CD1c-positive myeloid dendritic cell (primary cell): ENCODE results near the gene LARP1.
"Not testable (repeated sequence)": the region's sequence is repeated elsewhere in the genome, so short reads cannot be mapped to it uniquely, and the experiment has no call there.

Source experiments
- DNase-seq: peaks from one replicate; pipeline ENCODE4 v3.0.0-alpha.2; 2016; ENCODE audit errors: extremely low spot score

LARP1 gene

DNA sequence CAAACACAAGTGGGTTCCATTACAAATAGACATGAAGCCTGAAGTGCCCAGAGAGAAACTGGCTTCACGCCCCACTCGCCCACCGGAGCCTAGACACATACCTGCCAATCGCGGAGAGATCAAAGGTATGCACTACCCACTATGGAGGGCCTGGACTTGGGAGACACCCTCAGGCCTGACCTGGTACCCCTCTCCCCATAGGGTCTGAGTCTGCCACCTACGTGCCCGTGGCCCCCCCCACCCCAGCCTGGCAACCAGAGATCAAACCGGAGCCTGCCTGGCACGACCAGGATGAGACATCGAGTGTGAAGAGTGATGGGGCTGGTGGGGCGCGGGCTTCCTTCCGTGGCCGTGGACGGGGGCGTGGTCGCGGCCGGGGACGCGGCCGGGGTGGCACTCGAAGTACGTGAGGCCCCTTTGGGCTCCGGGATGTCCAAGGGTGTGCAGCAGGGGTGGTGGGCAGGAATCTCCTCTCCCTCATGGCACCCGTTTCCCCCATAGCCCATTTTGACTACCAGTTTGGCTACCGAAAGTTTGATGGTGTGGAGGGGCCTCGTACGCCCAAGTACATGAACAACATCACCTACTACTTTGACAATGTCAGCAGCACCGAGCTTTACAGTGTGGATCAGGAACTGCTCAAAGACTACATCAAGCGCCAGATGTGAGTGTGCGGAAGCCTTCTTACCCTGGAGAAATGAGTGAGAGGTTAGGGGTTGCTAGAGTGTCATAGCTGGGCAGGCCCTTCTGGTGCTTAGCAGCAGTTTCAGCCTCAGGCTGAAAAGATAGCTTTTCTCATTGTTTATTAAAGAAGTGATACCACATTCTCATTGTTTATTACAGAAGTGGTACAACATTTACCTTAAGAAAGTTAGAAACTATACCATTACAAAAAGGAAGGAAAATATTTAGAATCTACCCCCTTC, 38.7 kb downstream of the LARP1 start:
- no peak for DNase-seq

DNA sequence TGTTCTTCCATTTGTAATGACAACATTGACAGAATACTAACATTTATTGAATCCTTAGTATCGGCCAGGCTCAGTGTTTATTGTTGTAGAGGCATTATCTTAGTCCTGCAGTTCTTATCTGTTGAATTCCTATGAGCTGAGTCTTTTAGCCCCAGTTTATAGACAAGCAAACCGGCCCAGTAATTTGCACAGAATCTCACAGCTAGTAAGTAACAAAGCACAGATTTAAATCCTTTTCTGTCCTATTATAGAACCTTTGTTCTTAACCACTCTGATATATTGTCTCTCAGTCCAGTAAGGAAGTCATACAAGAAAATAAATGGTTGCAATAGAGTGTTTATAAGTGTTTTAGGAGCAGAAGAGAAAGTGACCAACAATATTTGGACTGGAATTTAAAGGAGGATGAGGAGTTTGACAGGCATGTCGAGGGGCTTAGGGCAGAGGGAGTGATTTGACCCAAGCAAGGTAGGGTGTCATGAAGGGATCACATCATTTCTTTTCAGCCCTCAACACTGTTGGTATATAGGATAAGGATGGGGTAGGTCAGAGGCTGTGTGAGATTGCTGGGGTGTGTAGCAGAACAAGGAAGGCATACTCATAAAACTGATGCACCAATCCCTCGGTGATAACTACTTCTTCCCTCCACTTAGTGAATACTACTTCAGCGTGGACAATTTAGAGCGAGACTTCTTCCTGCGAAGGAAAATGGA, 39.5 kb downstream of the LARP1 start:
- no peak for DNase-seq

- no peak for DNase-seq
These were observed 40.0 kb downstream of the LARP1 start for GRCh38 chr5:154795235-154795596.

DNA sequence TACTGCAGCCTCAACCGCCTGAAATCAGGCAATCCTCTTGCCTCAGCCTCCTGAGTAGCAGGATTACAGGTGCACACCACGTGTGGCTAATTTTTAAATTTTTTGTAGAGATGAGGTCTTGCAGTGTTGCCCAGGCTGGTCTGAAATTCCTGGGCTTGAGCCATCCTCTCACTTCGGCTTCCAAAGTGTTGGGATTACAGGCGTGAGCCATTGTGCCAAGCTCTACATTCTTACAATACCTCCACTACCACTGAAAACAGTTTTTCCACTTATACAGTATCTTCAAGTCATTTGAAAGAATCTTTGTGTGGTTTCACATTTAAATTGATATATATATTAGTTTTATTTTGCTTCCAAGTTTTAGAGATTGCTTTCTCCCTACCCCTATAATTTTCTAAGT, 42.6 kb downstream of the LARP1 start:
- DNase-seq = no peak

DNA sequence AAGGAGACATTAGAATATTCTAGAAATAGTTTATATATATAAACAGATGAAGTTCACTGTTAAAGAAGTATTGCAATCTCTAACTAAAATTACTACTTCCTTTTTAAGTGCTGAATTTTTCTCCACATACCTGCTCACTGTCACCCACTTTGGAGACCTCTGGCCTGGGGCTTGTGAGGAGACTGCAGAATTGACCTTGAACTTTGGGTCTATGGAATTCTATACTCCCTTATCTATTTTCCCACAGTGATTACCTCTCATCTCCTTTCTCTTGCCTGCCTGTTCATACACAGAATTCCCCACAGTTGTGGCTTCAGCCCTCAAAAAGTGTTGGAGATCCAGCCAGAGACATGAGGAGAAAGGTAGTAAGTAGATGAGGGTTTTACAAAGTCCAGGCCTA, 45.4 kb downstream of the LARP1 start:
- DNase-seq = no peak

DNA sequence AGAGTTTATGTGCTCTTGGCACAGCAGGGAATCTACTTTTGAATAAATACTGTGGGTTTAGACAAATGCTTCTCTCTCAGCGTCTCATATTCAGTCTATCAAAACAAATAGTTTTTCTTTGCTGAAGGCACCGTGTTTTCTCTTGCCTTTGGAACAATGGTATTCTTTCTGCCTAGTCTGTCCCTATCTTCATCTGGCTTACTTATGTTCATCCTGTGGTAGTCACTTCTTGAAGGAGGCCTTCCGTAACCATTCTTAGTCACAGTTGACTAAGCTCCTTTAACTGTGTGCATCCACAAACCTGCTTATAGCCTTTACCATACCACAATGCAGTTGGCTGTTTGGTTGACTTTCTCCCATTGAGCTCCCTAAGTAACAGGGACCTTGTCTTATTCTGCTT, 45.9 kb downstream of the LARP1 start:
- no peak for DNase-seq

DNA sequence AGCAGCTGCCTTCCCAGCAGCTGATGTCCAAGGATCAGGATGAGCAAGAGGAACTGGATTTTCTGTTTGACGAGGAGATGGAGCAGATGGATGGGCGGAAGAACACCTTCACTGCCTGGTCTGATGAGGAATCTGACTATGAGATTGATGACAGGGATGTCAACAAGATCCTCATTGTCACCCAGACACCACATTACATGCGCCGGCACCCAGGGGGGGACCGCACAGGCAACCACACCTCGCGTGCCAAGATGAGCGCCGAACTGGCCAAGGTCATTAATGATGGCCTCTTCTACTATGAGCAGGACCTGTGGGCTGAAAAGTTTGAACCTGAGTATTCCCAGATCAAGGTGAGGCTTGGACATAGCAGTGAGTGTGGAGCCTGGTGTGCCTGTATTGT, 46.9 kb downstream of the LARP1 start:
- DNase-seq = no peak

GRCh38 chr5:154806176-154806575, 51.0 kb downstream of the LARP1 start:
- DNase-seq = no peak

DNA sequence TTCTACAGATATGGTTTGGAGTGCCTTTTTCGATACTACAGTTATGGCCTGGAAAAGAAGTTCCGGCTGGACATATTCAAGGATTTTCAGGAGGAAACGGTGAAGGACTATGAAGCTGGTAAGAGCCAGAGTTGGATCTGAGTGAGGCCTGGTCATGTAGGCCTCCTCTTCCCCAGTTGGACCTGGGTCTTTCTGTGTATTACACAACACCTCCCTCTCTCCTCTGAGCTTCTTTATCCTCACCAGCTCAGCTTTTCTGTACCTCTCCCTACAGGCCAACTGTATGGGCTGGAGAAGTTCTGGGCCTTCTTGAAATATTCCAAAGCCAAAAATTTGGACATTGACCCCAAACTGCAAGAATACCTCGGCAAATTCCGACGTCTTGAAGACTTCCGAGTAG, 56.1 kb downstream of the LARP1 start:
- DNase-seq = no peak

DNA sequence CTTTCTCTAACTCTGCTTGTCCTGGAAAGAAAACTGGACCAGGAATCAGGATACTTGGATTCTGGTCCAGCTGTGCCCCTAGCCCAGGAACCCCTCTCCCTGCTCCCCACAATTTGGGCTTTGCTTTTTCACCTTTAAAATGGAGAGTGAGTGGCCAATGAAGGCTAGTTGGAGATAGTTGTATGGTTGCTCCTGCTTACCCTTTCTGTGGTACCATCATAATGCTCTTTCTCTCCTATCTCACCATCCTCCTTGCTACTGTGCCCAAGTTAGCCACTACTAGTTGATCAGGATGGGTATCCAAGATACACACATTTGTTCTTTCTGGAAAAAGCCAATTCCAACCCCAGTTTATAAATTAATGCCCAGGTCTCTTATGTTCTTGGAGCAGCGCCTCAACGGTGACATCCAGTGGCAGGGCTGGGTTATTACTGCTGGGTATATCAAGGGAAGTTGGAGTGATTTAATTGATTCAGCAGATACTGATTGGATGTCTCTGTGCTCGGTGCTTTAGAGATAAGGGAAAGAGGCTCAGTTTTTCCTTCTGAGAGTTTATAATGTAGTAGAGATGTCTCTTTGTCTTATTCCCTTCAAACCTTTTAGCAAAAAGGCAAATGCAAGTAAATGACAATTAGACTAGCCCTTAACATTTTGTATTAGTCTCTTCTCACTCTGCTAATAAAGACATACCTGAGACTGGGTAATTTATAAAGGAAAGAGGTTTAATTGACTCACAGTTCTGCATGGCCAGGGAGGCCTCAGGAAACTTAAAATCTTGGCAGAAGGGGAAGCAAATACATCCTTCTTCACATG, 56.7 kb downstream of the LARP1 start:
- peak; percentile 71 for DNase-seq

DNA sequence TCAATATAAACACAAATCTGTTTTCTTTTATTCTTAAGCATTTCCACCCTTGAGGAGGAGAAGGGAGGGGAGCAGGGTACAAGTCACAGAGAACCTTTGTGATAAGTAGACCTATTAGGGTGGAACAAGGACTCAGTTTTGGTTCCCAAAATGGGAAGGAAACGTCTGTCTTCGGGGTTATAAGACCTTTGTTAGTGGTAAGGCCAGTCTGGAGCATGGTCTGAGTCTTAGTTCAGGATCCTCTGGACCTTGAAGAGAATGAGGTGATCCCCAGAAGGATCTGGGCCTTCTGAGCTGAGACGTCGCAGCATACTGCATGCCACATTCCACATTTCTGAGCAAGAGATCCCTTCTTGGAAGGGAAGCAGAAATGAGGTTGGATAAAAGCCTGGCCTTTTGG, 58.0 kb downstream of the LARP1 start:
- no peak for DNase-seq

DNA sequence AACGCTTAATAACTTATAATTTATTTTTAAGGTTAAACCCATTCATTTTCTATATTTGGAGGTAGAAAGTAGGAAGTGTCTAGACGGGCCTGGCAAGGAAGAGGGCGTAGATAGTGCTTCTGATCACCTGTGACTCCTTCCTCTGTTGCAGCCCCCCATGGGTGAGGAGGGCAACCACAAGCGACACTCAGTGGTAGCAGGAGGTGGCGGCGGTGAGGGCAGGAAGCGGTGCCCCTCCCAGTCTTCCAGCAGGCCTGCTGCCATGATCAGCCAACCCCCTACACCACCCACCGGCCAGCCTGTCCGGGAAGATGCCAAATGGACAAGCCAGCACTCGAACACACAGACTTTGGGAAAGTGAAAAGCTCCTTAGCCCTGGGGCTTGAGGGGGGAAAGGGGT, 58.6 kb downstream of the LARP1 start:
- no peak for DNase-seq

DNA sequence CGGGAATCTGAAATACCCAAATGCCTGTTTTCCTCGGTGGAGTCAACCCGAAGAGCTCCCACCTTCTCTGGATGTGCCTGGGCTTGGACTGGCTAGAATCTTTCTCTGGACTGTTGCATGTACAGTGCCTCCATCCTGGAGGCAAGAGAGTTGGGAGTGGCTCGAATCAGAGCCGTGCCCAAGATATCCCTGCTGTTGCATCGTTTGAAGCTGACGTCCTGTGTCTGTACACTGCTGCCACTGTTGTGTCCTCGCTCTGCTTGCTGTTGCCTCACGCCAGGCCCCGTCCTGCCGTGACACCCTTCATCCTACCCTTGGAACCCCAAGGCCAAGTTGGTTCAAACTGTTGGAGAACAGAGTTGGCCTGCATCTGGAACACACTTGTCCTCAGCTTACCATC, 59.8 kb downstream of the LARP1 start:
- DNase-seq = no peak

DNA sequence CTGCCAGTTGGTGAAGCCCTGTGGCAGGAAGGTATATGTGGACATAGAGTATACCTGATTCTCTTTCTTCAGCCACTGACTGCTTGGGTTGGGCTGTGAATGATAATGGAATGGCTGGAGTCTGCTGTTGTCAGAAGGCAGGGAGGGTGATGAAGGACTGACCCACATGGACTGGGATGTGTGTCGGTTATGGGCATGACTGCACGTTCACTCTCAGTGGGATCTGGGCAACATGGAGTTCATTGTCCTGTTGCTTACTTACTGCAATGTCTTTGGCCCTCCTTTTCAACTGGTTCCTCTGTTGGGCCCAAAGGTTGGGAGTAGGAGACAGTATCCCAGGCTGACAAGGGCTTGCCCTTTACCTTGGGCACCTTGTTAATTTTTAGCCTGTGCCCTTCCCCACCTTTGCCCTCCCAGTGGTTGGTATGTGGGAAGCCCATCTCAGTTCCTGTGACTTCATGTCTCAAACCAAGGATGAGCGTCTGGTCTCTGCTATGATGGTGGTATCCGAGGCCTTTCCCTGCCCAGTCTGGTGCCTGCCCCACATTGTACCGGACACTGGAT, 60.6 kb downstream of the LARP1 start:
- no peak for DNase-seq

GRCh38 chr5:154816891-154817492, 61.8 kb downstream of the LARP1 start:
- no peak for DNase-seq

DNA sequence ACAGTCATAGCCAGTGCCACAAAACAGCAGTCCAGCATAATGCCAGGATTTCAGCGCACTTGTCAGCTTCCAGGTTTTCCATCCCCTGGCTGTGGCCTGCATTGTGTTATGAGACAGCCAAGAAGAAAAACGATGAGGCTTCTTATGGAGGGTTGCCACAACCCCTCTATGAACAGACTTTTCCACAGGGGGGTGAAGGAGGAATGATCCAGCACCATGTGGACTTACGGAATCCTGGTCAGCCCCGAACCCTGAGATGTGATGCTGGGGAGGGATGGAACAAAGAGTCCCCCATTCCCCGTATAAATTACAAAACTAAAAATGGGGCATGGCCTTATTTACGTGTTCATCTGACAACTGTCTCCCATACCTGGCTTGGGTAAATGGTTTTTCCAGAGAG, 62.6 kb downstream of the LARP1 start:
- no peak for DNase-seq

DNA sequence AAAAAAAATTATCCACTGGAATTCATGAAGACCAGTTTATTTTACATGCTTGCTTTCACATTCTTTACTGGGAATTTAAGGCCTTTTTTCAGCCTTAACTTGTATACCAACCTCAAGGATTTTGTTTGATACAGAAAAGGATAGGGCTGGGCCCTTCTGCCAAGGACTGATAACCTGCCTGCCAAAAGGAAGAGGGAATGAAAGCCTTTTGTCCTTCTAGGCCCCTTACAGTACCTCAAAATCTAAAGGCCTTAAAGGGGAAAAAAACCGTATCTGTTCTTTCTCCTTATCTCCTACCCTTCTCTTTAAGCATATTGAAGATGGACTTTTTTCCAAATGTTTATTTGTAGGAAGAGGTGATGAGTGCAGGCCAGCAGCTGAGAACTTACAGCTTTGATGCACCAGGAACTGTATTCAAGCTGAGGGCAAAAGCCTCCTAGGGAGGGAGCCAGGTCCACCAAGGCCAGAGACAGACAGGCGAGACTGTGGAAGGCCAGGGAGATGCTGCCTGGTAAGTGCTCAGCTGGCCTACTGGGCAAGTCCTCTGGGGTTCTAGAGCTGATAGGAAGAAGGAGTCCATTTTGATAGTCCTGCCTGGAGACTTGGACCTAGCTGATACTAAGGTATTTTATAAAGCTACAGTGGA, 63.4 kb downstream of the LARP1 start:
- no peak for DNase-seq

- no peak for DNase-seq
These were observed 64.4 kb downstream of the LARP1 start for GRCh38 chr5:154819546-154819945.

DNA sequence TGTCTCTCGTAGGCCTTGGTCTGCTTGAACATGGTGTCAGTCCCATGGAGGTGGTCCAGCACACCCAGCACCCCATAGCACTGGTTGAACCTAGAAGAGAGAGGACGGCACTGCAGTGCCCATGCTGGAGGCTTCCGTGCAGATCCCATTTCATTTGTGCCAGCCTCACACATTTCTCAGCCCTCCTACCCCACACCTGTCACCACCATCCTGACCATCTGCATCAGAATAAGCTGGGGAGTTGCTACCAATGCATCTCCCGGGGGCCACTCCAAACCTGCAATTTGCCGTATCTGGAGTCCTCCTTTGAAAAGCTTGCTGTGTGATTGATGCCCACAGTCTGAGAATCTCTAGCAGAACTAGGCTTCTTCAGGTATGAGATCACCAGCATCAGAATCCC, 65.2 kb downstream of the LARP1 start:
- DNase-seq = no peak

- not testable (repeated sequence) for DNase-seq
These were observed 67.7 kb downstream of the LARP1 start for GRCh38 chr5:154822896-154823295.

- no peak for DNase-seq
These were observed 68.4 kb downstream of the LARP1 start for GRCh38 chr5:154823605-154824004.
